K562 (cell line): ENCODE measurements around the gene CCAR1.

Experiments used
- FOS ChIP-seq: IDR thresholded peaks from 3 replicates; pipeline ENCODE4 v1.6.1; 2011; ENCODE audit not compliant: insufficient read length; ENCODE audit errors: extremely low read depth
- TBL1XR1 ChIP-seq, 2 experiments: IDR thresholded peaks; 2 replicates each; pipeline ENCODE4 v1.6.1; 2012; ENCODE audit warnings: improper control_type of control experiment in 2 of 2, low read length in 2 of 2, mild to moderate bottlenecking in 1 of 2

GRCh38 chr10:68696018-68696417 is 25.0 kb upstream of the CCAR1 start:
- no peak for TF ChIP-seq FOS
- no peak for TF ChIP-seq TBL1XR1 (IDR thresholded peaks at IDR 0.05; ENCODE audit: low read length in 2 of 2)
